ENCODE results near the gene LENG1.

LENG1 gene

GRCh38 chr19:54106716-54107115, 52.8 kb downstream of the LENG1 start:
- DNase-seq, result no peak

- no peak for DNase-seq
These were observed 53.7 kb downstream of the LENG1 start for GRCh38 chr19:54105796-54106195.
